SK-N-SH treated with all-trans-retinoic acid at 6 μM for 48 hours (cell line): ENCODE data around the gene PRKCB.
A peak's percentile ranks its signal among the peaks of the same experiment; 100 is the strongest.
"Not testable (repeated sequence)": the region's sequence is repeated elsewhere in the genome, so short reads cannot be mapped to it uniquely, and the experiment has no call there.

ENCODE experiments used
- ATAC-seq: fragments of 200-7000 bp; cut with Tn5 transposase; 3 replicates; pipeline ENCODE4 v1.9.1; 2020; ENCODE audit warnings: mild to moderate bottlenecking, moderate library complexity
- ARNTL ChIP-seq: fragments of 450-650 bp; formaldehyde crosslinking; IDR thresholded peaks from 2 replicates; pipeline ENCODE4 v1.5.0; 2020; ENCODE audit warnings: low read depth, mild to moderate bottlenecking, moderate library complexity, borderline replicate concordance
- CSDC2 ChIP-seq: fragments of 250-450 bp; sonication (Bioruptor Pico); IDR thresholded peaks from 2 replicates; pipeline ENCODE4 v1.5.0; 2020; ENCODE audit warnings: mild to moderate bottlenecking, moderate library complexity
- OSR1 ChIP-seq: fragments of 250-450 bp; sonication (Bioruptor Pico); IDR thresholded peaks from 2 replicates; pipeline ENCODE4 v1.8.0; 2022; ENCODE audit warnings: moderate library complexity, mild to moderate bottlenecking, inconsistent platforms
- PPARA ChIP-seq: fragments of 250-450 bp; sonication (Bioruptor Pico); IDR thresholded peaks from 2 replicates; pipeline ENCODE4 v1.5.0; 2020; ENCODE audit warnings: mild to moderate bottlenecking, borderline replicate concordance
- RARB ChIP-seq: fragments of 250-450 bp; sonication (Bioruptor Pico); IDR thresholded peaks from 2 replicates; pipeline ENCODE4 v1.8.0; 2021; ENCODE audit warnings: mild to moderate bottlenecking, moderate library complexity
- TCF4 ChIP-seq: fragments of 250-450 bp; sonication (Bioruptor Pico); IDR thresholded peaks from 2 replicates; pipeline ENCODE4 v1.8.0; 2021; ENCODE audit warnings: mild to moderate bottlenecking, moderate library complexity, borderline replicate concordance
- TOX ChIP-seq: fragments of 250-450 bp; sonication (Bioruptor Pico); IDR thresholded peaks from 2 replicates; pipeline ENCODE4 v1.8.0; 2021; ENCODE audit warnings: mild to moderate bottlenecking, moderate library complexity, borderline replicate concordance
- ZC3H10 ChIP-seq: fragments of 250-450 bp; sonication (Bioruptor Pico); IDR thresholded peaks from 2 replicates; pipeline ENCODE4 v1.5.1; 2021; ENCODE audit warnings: mild to moderate bottlenecking, moderate library complexity
- ZFP3 ChIP-seq: fragments of 250-450 bp; sonication (Bioruptor Pico); IDR thresholded peaks from 2 replicates; pipeline ENCODE4 v1.5.0; 2020; ENCODE audit warnings: mild to moderate bottlenecking, moderate library complexity
- ZFP30 ChIP-seq: fragments of 450-650 bp; formaldehyde crosslinking; IDR thresholded peaks from 2 replicates; pipeline ENCODE4 v1.5.0; 2022; ENCODE audit warnings: mild to moderate bottlenecking, moderate library complexity
- ZNF565 ChIP-seq: fragments of 450-650 bp; formaldehyde crosslinking; conservative IDR thresholded peaks from 2 replicates; pipeline ENCODE4 v1.5.0; 2020; ENCODE audit warnings: low read depth, mild to moderate bottlenecking, moderate library complexity
- ZNF70 ChIP-seq: fragments of 450-650 bp; formaldehyde crosslinking; IDR thresholded peaks from 2 replicates; pipeline ENCODE4 v1.5.0; 2020; ENCODE audit warnings: mild to moderate bottlenecking, moderate library complexity
- TF ChIP-seq, protein P1 (sequence below): fragments of 250-450 bp; sonication (Bioruptor Pico); IDR thresholded peaks from 2 replicates; pipeline ENCODE4 v1.8.0; 2020; ENCODE audit warnings: mild to moderate bottlenecking, moderate library complexity, borderline replicate concordance
- TF ChIP-seq, protein P2 (sequence below): fragments of 250-450 bp; sonication (Bioruptor Pico); IDR thresholded peaks from 2 replicates; pipeline ENCODE4 v1.5.1; 2020; ENCODE audit warnings: low read depth, mild to moderate bottlenecking, moderate library complexity
- TF ChIP-seq, protein P3 (sequence below): fragments of 250-450 bp; sonication (Bioruptor Pico); IDR thresholded peaks from 2 replicates; pipeline ENCODE4 v1.8.0; 2021; ENCODE audit warnings: low read depth, mild to moderate bottlenecking, moderate library complexity, borderline replicate concordance
- TF ChIP-seq, protein P4 (sequence below): fragments of 250-450 bp; sonication (Bioruptor Pico); IDR thresholded peaks from 2 replicates; pipeline ENCODE4 v1.5.0; 2020; ENCODE audit warnings: mild to moderate bottlenecking, moderate library complexity
- TF ChIP-seq, protein P5 (sequence below): fragments of 250-450 bp; sonication (Bioruptor Pico); IDR thresholded peaks from 2 replicates; pipeline ENCODE4 v1.5.1; 2021; ENCODE audit warnings: mild to moderate bottlenecking, moderate library complexity

Gene PRKCB

DNA sequence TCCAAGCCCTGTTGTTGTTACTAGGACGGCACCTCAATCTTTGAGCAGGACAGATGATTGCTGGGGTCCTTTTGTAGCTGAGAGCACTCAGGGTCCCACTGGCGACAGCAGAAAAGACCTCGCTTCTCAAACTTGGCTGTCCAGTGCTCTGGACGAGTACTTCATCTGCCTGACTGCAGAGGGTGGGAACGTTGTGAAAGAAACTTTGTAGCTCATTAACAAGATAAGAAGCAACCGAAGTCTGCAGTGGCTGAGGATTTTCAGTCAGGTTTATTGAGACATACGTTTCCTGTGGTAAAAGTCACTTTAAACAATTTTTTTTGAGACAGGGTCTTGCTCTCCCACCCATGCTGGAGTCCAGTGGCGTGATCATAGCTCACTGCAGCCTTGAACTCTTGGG lies 191.7 kb downstream of the PRKCB start (continued):
- TF ChIP-seq, protein P1, sequence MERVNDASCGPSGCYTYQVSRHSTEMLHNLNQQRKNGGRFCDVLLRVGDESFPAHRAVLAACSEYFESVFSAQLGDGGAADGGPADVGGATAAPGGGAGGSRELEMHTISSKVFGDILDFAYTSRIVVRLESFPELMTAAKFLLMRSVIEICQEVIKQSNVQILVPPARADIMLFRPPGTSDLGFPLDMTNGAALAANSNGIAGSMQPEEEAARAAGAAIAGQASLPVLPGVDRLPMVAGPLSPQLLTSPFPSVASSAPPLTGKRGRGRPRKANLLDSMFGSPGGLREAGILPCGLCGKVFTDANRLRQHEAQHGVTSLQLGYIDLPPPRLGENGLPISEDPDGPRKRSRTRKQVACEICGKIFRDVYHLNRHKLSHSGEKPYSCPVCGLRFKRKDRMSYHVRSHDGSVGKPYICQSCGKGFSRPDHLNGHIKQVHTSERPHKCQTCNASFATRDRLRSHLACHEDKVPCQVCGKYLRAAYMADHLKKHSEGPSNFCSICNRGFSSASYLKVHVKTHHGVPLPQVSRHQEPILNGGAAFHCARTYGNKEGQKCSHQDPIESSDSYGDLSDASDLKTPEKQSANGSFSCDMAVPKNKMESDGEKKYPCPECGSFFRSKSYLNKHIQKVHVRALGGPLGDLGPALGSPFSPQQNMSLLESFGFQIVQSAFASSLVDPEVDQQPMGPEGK (CRISPR knock-in tag): no peak
- TF ChIP-seq ZNF565 (CRISPR knock-in tag): no peak

DNA sequence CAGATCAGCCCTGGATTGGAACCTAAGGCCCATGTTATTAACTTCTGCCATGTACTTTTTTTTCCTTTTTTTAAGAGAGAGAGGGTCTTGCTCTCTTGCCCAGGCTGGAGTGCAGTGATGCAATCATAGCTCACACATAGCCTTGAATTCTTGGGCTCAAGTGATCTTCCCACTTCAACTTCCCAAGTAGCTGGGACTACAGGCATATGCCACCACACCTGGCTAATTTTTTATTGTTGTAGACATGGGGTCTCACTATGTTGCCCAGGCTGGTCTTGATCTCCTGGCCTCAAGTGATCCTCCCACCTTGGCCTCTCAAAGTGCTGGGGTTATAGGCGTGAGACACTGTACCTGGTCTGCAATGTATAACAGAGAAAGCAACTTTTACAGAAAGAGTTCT lies 194.1 kb downstream of the PRKCB start:
- not testable (repeated sequence) for ATAC-seq

DNA sequence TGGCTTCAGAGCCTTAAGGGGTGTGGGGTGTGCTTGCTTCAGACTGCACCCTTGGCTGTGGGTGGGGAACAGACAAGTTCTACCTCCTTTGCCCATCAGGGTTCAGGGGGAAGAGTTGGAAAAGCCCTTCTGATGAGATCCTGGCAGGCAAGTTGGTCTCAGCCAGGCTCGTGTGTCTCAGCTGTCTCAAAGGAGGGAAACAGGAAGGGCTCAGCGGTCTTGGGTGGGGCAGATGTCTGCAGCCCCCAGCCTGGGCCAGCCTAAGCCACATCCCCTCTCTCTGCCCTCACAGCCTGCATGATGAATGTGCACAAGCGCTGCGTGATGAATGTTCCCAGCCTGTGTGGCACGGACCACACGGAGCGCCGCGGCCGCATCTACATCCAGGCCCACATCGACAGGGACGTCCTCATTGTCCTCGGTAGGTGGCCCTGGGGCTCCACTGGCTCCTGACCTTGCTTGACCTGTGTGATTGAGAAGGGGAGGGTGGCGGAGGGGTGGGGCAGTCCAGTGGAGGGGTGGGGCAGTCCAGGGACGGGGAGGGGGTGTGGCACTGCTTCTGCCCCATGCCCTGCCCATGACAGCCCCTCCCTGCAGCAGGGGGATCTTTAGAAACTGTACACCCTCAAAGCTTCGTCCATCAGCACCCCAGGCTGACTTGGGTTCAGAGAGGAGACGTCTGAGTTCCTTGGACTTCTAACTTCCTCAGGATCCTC lies 199.5 kb downstream of the PRKCB start:
- TF ChIP-seq RARB (CRISPR knock-in tag): no peak
- no peak for TF ChIP-seq ZNF70 (CRISPR knock-in tag)
- TF ChIP-seq, protein P2, sequence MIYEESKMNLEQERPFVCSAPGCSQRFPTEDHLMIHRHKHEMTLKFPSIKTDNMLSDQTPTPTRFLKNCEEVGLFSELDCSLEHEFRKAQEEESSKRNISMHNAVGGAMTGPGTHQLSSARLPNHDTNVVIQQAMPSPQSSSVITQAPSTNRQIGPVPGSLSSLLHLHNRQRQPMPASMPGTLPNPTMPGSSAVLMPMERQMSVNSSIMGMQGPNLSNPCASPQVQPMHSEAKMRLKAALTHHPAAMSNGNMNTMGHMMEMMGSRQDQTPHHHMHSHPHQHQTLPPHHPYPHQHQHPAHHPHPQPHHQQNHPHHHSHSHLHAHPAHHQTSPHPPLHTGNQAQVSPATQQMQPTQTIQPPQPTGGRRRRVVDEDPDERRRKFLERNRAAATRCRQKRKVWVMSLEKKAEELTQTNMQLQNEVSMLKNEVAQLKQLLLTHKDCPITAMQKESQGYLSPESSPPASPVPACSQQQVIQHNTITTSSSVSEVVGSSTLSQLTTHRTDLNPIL (CRISPR knock-in tag): no peak
- no peak for TF ChIP-seq OSR1 (CRISPR knock-in tag)
- TF ChIP-seq CSDC2 (CRISPR knock-in tag): no peak
- no peak for TF ChIP-seq ZFP30 (CRISPR knock-in tag)
- no peak for TF ChIP-seq TCF4 (CRISPR knock-in tag)
- TF ChIP-seq, protein P3, sequence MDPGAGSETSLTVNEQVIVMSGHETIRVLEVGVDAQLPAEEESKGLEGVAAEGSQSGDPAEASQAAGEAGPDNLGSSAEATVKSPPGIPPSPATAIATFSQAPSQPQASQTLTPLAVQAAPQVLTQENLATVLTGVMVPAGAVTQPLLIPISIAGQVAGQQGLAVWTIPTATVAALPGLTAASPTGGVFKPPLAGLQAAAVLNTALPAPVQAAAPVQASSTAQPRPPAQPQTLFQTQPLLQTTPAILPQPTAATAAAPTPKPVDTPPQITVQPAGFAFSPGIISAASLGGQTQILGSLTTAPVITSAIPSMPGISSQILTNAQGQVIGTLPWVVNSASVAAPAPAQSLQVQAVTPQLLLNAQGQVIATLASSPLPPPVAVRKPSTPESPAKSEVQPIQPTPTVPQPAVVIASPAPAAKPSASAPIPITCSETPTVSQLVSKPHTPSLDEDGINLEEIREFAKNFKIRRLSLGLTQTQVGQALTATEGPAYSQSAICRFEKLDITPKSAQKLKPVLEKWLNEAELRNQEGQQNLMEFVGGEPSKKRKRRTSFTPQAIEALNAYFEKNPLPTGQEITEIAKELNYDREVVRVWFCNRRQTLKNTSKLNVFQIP: no peak
- no peak for TF ChIP-seq ZFP3 (CRISPR knock-in tag)
- no peak for ATAC-seq

DNA sequence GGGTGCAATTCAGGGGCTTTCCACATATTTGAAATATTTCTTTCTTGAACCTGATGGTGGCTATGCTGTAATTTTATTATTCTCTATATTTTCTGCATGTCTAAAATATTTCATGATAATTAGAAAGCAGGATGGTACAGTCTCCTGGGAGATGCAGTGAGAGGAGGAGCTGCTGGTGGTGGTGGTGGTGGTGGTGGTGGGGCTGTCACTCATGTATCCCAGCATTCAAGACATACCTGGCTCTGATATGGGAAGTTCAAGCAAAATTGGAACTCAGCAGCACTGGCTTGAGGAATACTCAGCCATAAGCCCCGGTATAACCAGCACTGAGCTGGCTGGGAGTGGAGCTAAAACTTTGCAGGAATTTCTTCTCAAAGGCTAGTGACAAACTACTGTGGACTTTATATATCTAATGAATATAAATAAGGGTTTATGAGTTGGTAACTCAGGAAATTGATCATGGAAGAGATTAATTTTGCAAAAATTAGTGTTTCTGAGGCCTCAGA lies 200.3 kb downstream of the PRKCB start:
- TF ChIP-seq, protein P4, sequence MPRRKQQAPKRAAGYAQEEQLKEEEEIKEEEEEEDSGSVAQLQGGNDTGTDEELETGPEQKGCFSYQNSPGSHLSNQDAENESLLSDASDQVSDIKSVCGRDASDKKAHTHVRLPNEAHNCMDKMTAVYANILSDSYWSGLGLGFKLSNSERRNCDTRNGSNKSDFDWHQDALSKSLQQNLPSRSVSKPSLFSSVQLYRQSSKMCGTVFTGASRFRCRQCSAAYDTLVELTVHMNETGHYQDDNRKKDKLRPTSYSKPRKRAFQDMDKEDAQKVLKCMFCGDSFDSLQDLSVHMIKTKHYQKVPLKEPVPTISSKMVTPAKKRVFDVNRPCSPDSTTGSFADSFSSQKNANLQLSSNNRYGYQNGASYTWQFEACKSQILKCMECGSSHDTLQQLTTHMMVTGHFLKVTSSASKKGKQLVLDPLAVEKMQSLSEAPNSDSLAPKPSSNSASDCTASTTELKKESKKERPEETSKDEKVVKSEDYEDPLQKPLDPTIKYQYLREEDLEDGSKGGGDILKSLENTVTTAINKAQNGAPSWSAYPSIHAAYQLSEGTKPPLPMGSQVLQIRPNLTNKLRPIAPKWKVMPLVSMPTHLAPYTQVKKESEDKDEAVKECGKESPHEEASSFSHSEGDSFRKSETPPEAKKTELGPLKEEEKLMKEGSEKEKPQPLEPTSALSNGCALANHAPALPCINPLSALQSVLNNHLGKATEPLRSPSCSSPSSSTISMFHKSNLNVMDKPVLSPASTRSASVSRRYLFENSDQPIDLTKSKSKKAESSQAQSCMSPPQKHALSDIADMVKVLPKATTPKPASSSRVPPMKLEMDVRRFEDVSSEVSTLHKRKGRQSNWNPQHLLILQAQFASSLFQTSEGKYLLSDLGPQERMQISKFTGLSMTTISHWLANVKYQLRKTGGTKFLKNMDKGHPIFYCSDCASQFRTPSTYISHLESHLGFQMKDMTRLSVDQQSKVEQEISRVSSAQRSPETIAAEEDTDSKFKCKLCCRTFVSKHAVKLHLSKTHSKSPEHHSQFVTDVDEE (CRISPR knock-in tag): no peak
- no peak for TF ChIP-seq ZFP3 (CRISPR knock-in tag)
- TF ChIP-seq, protein P1 (CRISPR knock-in tag): no peak
- ATAC-seq: no peak

DNA sequence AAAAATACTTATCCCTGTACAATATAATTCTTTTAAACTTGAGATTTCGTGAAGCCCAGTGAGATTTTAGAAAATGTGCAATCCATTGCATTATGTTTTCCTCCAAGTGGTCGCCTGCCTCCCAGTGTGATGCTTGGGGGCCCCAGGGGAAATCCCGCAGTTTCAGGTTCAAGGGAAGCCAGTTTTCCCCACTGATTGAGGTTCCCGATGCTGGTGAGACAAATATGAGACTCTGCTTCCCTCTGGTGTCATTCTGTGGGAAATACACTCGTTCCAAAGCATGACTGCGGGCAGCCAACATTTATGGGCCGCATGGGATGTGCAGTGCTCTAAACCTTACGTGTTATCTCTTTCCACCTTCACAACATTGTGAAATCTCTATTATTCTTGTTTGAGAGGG lies 200.8 kb downstream of the PRKCB start:
- peak; percentile 94 for ATAC-seq
- TF ChIP-seq, protein P5, sequence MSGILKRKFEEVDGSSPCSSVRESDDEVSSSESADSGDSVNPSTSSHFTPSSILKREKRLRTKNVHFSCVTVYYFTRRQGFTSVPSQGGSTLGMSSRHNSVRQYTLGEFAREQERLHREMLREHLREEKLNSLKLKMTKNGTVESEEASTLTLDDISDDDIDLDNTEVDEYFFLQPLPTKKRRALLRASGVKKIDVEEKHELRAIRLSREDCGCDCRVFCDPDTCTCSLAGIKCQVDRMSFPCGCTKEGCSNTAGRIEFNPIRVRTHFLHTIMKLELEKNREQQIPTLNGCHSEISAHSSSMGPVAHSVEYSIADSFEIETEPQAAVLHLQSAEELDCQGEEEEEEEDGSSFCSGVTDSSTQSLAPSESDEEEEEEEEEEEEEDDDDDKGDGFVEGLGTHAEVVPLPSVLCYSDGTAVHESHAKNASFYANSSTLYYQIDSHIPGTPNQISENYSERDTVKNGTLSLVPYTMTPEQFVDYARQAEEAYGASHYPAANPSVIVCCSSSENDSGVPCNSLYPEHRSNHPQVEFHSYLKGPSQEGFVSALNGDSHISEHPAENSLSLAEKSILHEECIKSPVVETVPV (CRISPR knock-in tag): no peak
- TF ChIP-seq OSR1 (CRISPR knock-in tag) (no peak), ZC3H10 (CRISPR knock-in tag) (no peak), ARNTL (CRISPR knock-in tag) (no peak), PPARA (CRISPR knock-in tag) (no peak), TCF4 (CRISPR knock-in tag) (no peak), ZFP3 (CRISPR knock-in tag) (no peak), TOX (CRISPR knock-in tag) (no peak)
- TF ChIP-seq, protein P4 (CRISPR knock-in tag): no peak
